Nephron progenitor cell (in vitro differentiated cells): Measurements from ENCODE around the gene PDCD4.

Experiments used
- DNase-seq: peaks from one replicate; pipeline ENCODE4 v3.0.0; 2021
- H3K27ac Mint-ChIP-seq: 2 replicates; pipeline ENCODE4 v1.8.0; 2021; ENCODE audit warnings: mild to moderate bottlenecking, moderate library complexity, mixed read lengths
- H3K27me3 Mint-ChIP-seq: 2 replicates; pipeline ENCODE4 v1.8.0; 2021; ENCODE audit warnings: mild to moderate bottlenecking, low read depth, mixed read lengths; ENCODE audit not compliant: poor library complexity
- H3K36me3 Mint-ChIP-seq: 2 replicates; pipeline ENCODE4 v1.8.0; 2021; ENCODE audit warnings: low read depth, mixed read lengths
- H3K4me1 Mint-ChIP-seq: 2 replicates; pipeline ENCODE4 v1.8.0; 2021; ENCODE audit warnings: mixed read lengths
- H3K4me3 Mint-ChIP-seq: 2 replicates; pipeline ENCODE4 v1.8.0; 2021; ENCODE audit warnings: mild to moderate bottlenecking, moderate library complexity, mixed read lengths
- H3K9me3 Mint-ChIP-seq: 2 replicates; pipeline ENCODE4 v1.8.0; 2021; ENCODE audit warnings: mild to moderate bottlenecking, moderate library complexity, mixed read lengths
- CTCF ChIP-seq: fragments of 200-600 bp; sonication (generic); IDR thresholded peaks from 2 replicates; pipeline ENCODE4 v1.5.0; 2021; ENCODE audit warnings: antibody characterized with exemption

PDCD4 gene

GRCh38 chr10:110876788-110877187 lies 5.1 kb downstream of the PDCD4 start:
- H3K27me3 Mint-ChIP-seq: no peaks in the 10 kb centered on the region

DNA sequence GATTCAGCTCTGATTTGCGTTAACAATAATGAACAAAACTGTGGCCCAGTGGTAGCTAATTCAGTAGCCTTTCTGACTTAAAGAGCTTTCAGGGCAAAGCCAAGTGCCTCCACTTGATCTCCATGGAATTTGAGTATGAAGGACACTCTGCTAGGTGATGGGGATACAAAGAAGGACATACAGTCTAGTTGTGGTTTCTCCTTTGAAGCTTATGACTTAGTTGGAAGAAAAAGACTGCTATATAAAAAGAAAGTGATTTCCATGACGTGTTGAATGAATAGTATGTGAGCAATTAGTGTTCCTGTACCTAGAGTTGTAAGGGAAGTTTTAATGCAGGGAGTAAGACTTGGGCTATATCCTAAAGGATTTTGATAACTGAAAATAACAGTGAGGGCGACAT lies 8.3 kb downstream of the PDCD4 start:
- H3K9me3 Mint-ChIP-seq: no peaks in the 10 kb centered on the region

More at GRCh38 chr10:110876788-110877187, 5.1 kb downstream of the PDCD4 start:
- TF ChIP-seq CTCF: no peak
- Mint-ChIP-seq H3K4me1 (peaks cover 17% of the 10 kb centered on the region), H3K36me3 (peaks cover 47% of the 10 kb centered on the region), H3K9me3 (no peaks in the 10 kb centered on the region), H3K4me3 (no peak overlapping the region), H3K27ac (no peak overlapping the region)
- DNase-seq: no peak

GRCh38 chr10:110881247-110881646 lies 9.5 kb downstream of the PDCD4 start:
- Mint-ChIP-seq H3K27ac (no peak overlapping the region), H3K36me3 (peaks cover 68% of the 10 kb centered on the region), H3K9me3 (no peaks in the 10 kb centered on the region), H3K4me3 (no peak overlapping the region), H3K27me3 (peaks cover 4% of the 10 kb centered on the region), H3K4me1 (no peaks in the 10 kb centered on the region)
- TF ChIP-seq CTCF: no peak
- no peak for DNase-seq

More for the DNA sequence above, 8.3 kb downstream of the PDCD4 start:
- Mint-ChIP-seq H3K4me3 (no peak overlapping the region), H3K27me3 (peaks cover 4% of the 10 kb centered on the region), H3K36me3 (peaks cover 69% of the 10 kb centered on the region), H3K27ac (no peak overlapping the region), H3K4me1 (no peaks in the 10 kb centered on the region)
- DNase-seq: no peak
- TF ChIP-seq CTCF: no peak

GRCh38 chr10:110881905-110882304 lies 10.2 kb downstream of the PDCD4 start:
- TF ChIP-seq CTCF: no peak
- Mint-ChIP-seq H3K4me3 (no peak overlapping the region), H3K4me1 (no peaks in the 10 kb centered on the region), H3K9me3 (no peaks in the 10 kb centered on the region), H3K27ac (no peak overlapping the region), H3K27me3 (peaks cover 4% of the 10 kb centered on the region), H3K36me3 (peaks cover 68% of the 10 kb centered on the region)
- no peak for DNase-seq

GRCh38 chr10:110883924-110884323 lies 12.2 kb downstream of the PDCD4 start:
- Mint-ChIP-seq H3K4me1 (no peaks in the 10 kb centered on the region), H3K27ac (no peak overlapping the region), H3K9me3 (no peaks in the 10 kb centered on the region), H3K4me3 (no peak overlapping the region), H3K27me3 (peaks cover 4% of the 10 kb centered on the region), H3K36me3 (peaks cover 66% of the 10 kb centered on the region)
- no peak for DNase-seq
- TF ChIP-seq CTCF: no peak

- Mint-ChIP-seq H3K27me3 (peaks cover 4% of the 10 kb centered on the region), H3K27ac (no peak overlapping the region), H3K4me3 (no peak overlapping the region), H3K4me1 (no peaks in the 10 kb centered on the region), H3K9me3 (no peaks in the 10 kb centered on the region), H3K36me3 (peaks cover 68% of the 10 kb centered on the region)
- DNase-seq: no peak
- TF ChIP-seq CTCF: no peak
Measured at GRCh38 chr10:110885932-110886674, 14.4 kb downstream of the PDCD4 start.
